HL-60 (cell line): ENCODE measurements around the gene OSMR.
A peak's percentile ranks its signal among the peaks of the same experiment; 100 is the strongest.

ENCODE experiments used
- DNase-seq, 2 experiments: peaks; one replicate each; pipeline ENCODE4 v3.0.0-alpha.2; 2010 to 2020; ENCODE audit warnings: low read depth in 1 of 2, low spot score in 1 of 2
- H3K27ac ChIP-seq: fragments of 250-450 bp; sonication (Bioruptor Pico); replicated peaks from 2 replicates; pipeline ENCODE4 v1.5.1; 2020; ENCODE audit warnings: mild to moderate bottlenecking, moderate library complexity
- H3K27me3 ChIP-seq: fragments of 250-450 bp; sonication (Bioruptor Pico); 2 replicates; pipeline ENCODE4 v1.5.1; 2021; ENCODE audit warnings: mild to moderate bottlenecking, moderate library complexity; ENCODE audit not compliant: insufficient read depth, poor library complexity, severe bottlenecking
- H3K4me3 ChIP-seq: replicated peaks from 2 replicates; pipeline ENCODE4 v1.5.1; 2011; ENCODE audit warnings: mild to moderate bottlenecking, control low read depth, low read length; ENCODE audit not compliant: insufficient read depth
- CTCF ChIP-seq: IDR thresholded peaks from one replicate; pipeline ENCODE4 v1.5.1; 2011; ENCODE audit warnings: low read length, control low read depth, inconsistent platforms; ENCODE audit not compliant: insufficient read depth
- GABPA ChIP-seq: IDR thresholded peaks from 2 replicates; pipeline ENCODE4 v1.6.1; 2012; ENCODE audit warnings: low read depth
- POLR2AphosphoS5 ChIP-seq: IDR thresholded peaks from 2 replicates; pipeline ENCODE4 v1.6.1; 2012; ENCODE audit warnings: low read depth
- REST ChIP-seq: IDR thresholded peaks from 2 replicates; pipeline ENCODE4 v1.6.1; 2012; ENCODE audit warnings: low read depth; ENCODE audit not compliant: insufficient replicate concordance
- SPI1 ChIP-seq: IDR thresholded peaks from 2 replicates; pipeline ENCODE4 v1.6.1; 2012; ENCODE audit warnings: low read depth, mild to moderate bottlenecking, borderline replicate concordance
- long read RNA-seq: library from polyadenylated mRNA; unstranded; transcript quantifications from one replicate; pipeline ENCODE4 v2.0.0, GENCODE V29; 2020

Gene OSMR
- long read RNA-seq: 0 reads

DNA sequence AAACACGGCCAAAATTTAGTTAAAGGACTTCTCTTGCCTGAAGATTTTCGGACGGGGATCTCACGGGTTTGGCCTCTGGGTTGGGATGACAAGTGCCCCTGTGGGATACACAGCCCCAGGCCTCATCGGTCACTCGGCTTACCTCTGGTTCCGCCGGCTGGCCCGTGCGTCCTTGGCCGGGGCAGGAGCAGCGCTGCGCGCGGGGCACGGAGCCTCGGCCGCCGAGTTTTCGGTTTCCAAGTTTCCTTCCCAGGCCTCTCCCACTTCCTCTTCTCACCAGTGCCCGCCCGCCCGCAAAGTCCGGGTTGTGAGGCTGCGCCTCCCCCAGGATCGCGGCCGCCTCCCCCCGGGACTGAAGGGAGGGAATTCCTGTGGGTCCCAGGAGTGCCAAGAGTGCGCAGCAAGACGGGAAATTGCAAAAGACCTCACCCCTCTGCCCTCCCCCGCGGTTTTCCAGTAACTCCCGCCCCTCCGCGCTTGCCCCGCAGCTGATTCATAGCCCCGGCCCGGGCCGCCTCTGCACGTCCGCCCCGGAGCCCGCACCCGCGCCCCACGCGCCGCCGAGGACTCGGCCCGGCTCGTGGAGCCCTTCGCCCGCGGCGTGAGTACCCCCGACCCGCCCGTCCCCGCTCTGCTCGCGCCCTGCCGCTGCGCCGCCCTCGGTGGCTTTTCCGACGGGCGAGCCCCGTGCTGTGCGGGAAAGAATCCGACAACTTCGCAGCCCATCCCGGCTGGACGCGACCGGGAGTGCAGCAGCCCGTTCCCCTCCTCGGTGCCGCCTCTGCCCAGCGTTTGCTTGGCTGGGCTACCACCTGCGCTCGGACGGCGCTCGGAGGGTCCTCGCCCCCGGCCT is at the start of gene OSMR:
Gene OSMR (plus strand): TSS at position 487 of the 853 bp plus-strand sequence. CDS start 23,033 bp downstream, outside the sequence.
- DNase-seq: peak in 1 of 2 experiments; percentile 18
- H3K27me3 ChIP-seq: peaks cover 29% of the 10 kb centered on the region
- no peak within 1 kb of the TSS for H3K27ac ChIP-seq
- peak within 1 kb of the TSS; percentile 31 for H3K4me3 ChIP-seq
- peak; percentile 76 for TF ChIP-seq SPI1
- no peak for TF ChIP-seq CTCF

DNA sequence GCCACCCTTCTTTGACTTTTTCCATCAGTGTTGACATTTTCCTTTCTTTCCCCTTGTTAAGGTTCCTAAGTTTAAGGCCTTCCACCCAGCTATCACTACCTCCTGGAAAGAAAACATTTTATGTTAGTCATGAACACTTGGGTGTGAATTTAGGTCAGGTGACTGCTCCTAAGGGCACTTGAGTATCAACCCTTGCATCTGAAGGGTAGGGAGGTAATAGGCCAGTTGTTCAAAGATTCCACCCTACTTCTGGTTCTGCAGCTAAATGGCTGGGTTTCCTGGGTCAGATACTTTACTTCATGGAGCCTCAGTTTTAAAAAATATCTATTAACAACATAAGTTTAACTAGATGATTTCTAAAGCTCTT is 49.1 kb upstream of the OSMR start:
- TF ChIP-seq CTCF (no peak), REST (no peak), SPI1 (no peak), POLR2AphosphoS5 (no peak), GABPA (no peak)
- H3K27me3 ChIP-seq: peaks cover 4% of the 10 kb centered on the region
- H3K27ac ChIP-seq: no peak overlapping the region
- no peak overlapping the region for H3K4me3 ChIP-seq
- DNase-seq: no peak

DNA sequence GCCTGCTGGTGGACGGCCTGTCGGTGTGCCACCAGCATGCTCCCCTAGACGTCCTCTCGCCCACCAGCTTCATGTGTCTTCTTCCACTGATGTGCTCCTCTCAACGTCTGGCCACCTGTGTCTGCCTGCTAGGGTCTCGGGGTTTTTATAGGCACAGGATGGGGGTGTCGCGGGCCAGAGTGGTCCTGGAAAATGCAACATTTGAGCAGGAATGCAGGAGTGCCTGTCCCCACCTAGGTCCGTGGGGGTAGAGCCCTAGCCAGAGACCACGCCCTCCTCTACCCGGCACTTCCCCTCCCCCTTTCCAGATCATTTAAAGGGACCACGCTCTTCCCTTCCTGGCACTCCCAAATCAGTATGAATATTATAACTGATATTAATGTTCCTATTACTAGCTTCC is 48.0 kb upstream of the OSMR start:
- Histone ChIP-seq H3K27ac (no peak overlapping the region), H3K27me3 (peaks cover 4% of the 10 kb centered on the region), H3K4me3 (no peak overlapping the region)
- no peak for DNase-seq
- TF ChIP-seq REST (no peak), POLR2AphosphoS5 (no peak), GABPA (no peak), CTCF (no peak), SPI1 (no peak)
